Transverse colon (tissue), 4 donors: ENCODE results near the gene THNSL1. TPM values are rescaled to one million over a fixed set of nuclear protein-coding genes. Genes with fewer than 3 reads are reported as not detected.

Experiments
- DNase-seq: peaks from one replicate; pipeline ENCODE4 v3.0.0-alpha.2; 2019
- H3K27ac ChIP-seq, 4 donors: fragments of 200-600 bp; sonication (generic); 2 replicates each; pipeline ENCODE4 v1.5.1; 2016 to 2018; ENCODE audit warnings: inconsistent platforms in 4 of 4
- H3K27me3 ChIP-seq: fragments of 200-600 bp; sonication (generic); 2 replicates; pipeline ENCODE4 v1.5.1; 2017; ENCODE audit warnings: inconsistent platforms
- H3K36me3 ChIP-seq, 4 donors: fragments of 200-600 bp; sonication (generic); 2 replicates each; pipeline ENCODE4 v1.5.1; 2017 to 2019; ENCODE audit warnings: inconsistent platforms in 4 of 4
- H3K4me1 ChIP-seq, 4 donors: fragments of 200-600 bp; sonication (generic); 2 replicates each; pipeline ENCODE4 v1.5.1; 2017 to 2020; ENCODE audit warnings: inconsistent platforms in 4 of 4
- H3K4me3 ChIP-seq, 4 donors: fragments of 200-600 bp; sonication (generic); 1 replicate in 1 of 4; 2 replicates in 3 of 4; pipeline versions ENCODE4 v1.5.1 to v1.6.1; 2017 to 2019; ENCODE audit warnings: inconsistent platforms in 4 of 4
- H3K9me3 ChIP-seq, 2 donors: fragments of 200-600 bp; sonication (generic); 2 replicates each; pipeline ENCODE4 v1.5.1; 2017 to 2019; ENCODE audit warnings: inconsistent platforms in 2 of 2
- CTCF ChIP-seq, 5 experiments: fragments of 200-600 bp in 3 of 5; fragments of 450-650 bp in 2 of 5; sonication (generic) in 3 of 5; IDR thresholded peaks; 1 replicate in 2 of 5; 2 replicates in 3 of 5; pipeline ENCODE4 v1.5.1; 2016 to 2017; ENCODE audit warnings: antibody characterized with exemption in 5 of 5, inconsistent platforms in 3 of 5, mild to moderate bottlenecking in 2 of 5, moderate library complexity in 1 of 5
- EP300 ChIP-seq: sonication (generic); formaldehyde crosslinking; IDR thresholded peaks from one replicate; pipeline ENCODE4 v1.6.1; 2017; ENCODE audit warnings: antibody characterized with exemption, low read depth
- POLR2A ChIP-seq: fragments of 450-650 bp; IDR thresholded peaks from one replicate; pipeline ENCODE4 v1.6.1; 2016; ENCODE audit warnings: antibody characterized with exemption, mild to moderate bottlenecking, moderate library complexity
- POLR2AphosphoS5 ChIP-seq, 3 donors: sonication (generic); formaldehyde crosslinking; IDR thresholded peaks; one replicate each; pipeline ENCODE4 v1.6.1; 2016; ENCODE audit warnings: antibody characterized with exemption in 3 of 3
- WGBS, 2 donors: methylation state at CpG; one replicate each; pipeline ENCODE4 v1.1.5; 2018; ENCODE audit warnings: low coverage in 1 of 2; 5-methylcytosine and 5-hydroxymethylcytosine counted together
- in situ Hi-C, 4 donors: fragments of 200-750 bp; cut with MboI; loops; one replicate each; pipeline versions ENCODE4 v1.15.0 to v1.15.1; 2017; ENCODE audit warnings: low sequenced_read_pairs in 3 of 4, low pct_ligation_motif_present in 1 of 4, low pct_unique_long_range_greater_than_20kb in 1 of 4
- intact Hi-C: fragments of 100-400 bp; cut with DNase I; formaldehyde crosslinking; loops from one replicate; pipeline ENCODE4 v1.15.1; 2023; ENCODE audit warnings: low total_unique reads
- total RNA-seq, 4 donors: library from RNA; depleted of rRNA; stranded (reverse); fragments of >200 nt; gene quantifications; one replicate each; pipeline ENCODE4 v1.1.0, GENCODE V29; 2016

THNSL1 gene
- total RNA-seq, 4 donors from 2014 or later = 0.60 to 2.2 (median 2.0) TPM

- TF ChIP-seq POLR2AphosphoS5 (IDR thresholded peaks at IDR 0.05) (no peak), POLR2A (no peak), CTCF (IDR thresholded peaks at IDR 0.05) (peak in 4 of 5 experiments; percentile 28 to 40 (median 34)), EP300 (no peak)
Measured at GRCh38 chr10:25026463-25026862, 10.1 kb downstream of the THNSL1 start.

DNA sequence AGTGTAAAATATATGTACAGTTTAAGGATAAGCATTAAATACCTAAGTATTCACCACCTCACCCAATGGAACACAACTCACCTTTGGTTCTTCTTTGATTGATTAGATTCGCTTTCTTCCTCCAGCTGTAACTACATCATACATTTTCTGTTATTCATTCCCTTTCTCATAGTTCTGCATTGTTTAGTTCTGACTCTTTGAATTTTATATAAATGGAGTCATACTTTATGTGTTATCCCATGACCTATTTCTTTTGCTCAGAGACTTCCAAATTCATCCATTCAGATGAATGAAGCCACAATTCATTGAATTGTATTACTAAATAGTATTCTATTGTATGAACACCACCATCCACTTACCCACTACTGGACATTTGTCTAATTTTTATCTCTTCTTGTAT is 12.3 kb downstream of the THNSL1 start:
- Histone ChIP-seq H3K4me1 (no peaks in the 10 kb centered on the region), H3K36me3 (no peaks in the 10 kb centered on the region), H3K27ac (no peak overlapping the region), H3K4me3 (no peak overlapping the region), H3K27me3 (no peaks in the 10 kb centered on the region), H3K9me3 (no peaks in the 10 kb centered on the region)
- TF ChIP-seq EP300 (no peak), CTCF (IDR thresholded peaks at IDR 0.05) (no peak), POLR2AphosphoS5 (IDR thresholded peaks at IDR 0.05) (no peak), POLR2A (no peak)
- DNase-seq = no peak
- 100% methylated on average over 1 of the region's 1 CpG for WGBS, 2 donors
- intact Hi-C loops (no loop called here), in situ Hi-C loops (no loop called here)

More at GRCh38 chr10:25026463-25026862, 10.1 kb downstream of the THNSL1 start:
- no peaks in the 10 kb centered on the region for H3K4me1 ChIP-seq
- H3K27ac ChIP-seq = no peak overlapping the region
- DNase-seq = no peak
- intact Hi-C loops = no loop called here
- no peak overlapping the region for H3K4me3 ChIP-seq
- H3K9me3 ChIP-seq = no peaks in the 10 kb centered on the region
- H3K36me3 ChIP-seq = no peaks in the 10 kb centered on the region
- in situ Hi-C loops = no loop called here
- 80 to 85% methylated on average over 1 of the region's 1 CpG for WGBS, 2 donors
- H3K27me3 ChIP-seq = no peaks in the 10 kb centered on the region

- DNase-seq = no peak
- intact Hi-C loops = no loop called here
- Histone ChIP-seq H3K36me3 (no peaks in the 10 kb centered on the region), H3K9me3 (no peaks in the 10 kb centered on the region), H3K27ac (no peak overlapping the region), H3K4me1 (no peaks in the 10 kb centered on the region), H3K4me3 (no peak overlapping the region), H3K27me3 (no peaks in the 10 kb centered on the region)
- 92 to 96% methylated on average over 2 of the region's 2 CpGs for WGBS, 2 donors
- in situ Hi-C loops = no loop called here
- TF ChIP-seq POLR2AphosphoS5 (IDR thresholded peaks at IDR 0.05) = no peak
- no peak for TF ChIP-seq EP300
- no peak for TF ChIP-seq CTCF (IDR thresholded peaks at IDR 0.05)
- TF ChIP-seq POLR2A = no peak
Measured at GRCh38 chr10:25029519-25029918, 13.1 kb downstream of the THNSL1 start.

GRCh38 chr10:25036381-25036780 is 20.0 kb downstream of the THNSL1 start:
- WGBS, 2 donors = 39 to 52% methylated on average over 2 to 3 of the region's 3 CpGs
- no peak for DNase-seq

More at GRCh38 chr10:25036381-25036780, 20.0 kb downstream of the THNSL1 start:
- in situ Hi-C loops = no loop called here
- no peak overlapping the region for H3K27ac ChIP-seq
- no peaks in the 10 kb centered on the region for H3K36me3 ChIP-seq
- H3K4me3 ChIP-seq = no peak overlapping the region
- no peaks in the 10 kb centered on the region for H3K27me3 ChIP-seq
- TF ChIP-seq CTCF (IDR thresholded peaks at IDR 0.05) (no peak), POLR2A (no peak), POLR2AphosphoS5 (IDR thresholded peaks at IDR 0.05) (no peak), EP300 (no peak)
- intact Hi-C loops = no loop called here
- no peaks in the 10 kb centered on the region for H3K4me1 ChIP-seq
- no peaks in the 10 kb centered on the region for H3K9me3 ChIP-seq
